Measurements from ENCODE around the gene RAB31. TPM values are rescaled to one million over a fixed set of nuclear protein-coding genes. Genes with fewer than 3 reads are reported as not detected.

The RAB31 gene
- total RNA-seq, 1 experiment from 2014 or later = 72.2 TPM

- Histone ChIP-seq H3K36me3 (peaks cover 12% of the 10 kb centered on the region; the same call in 1 of the 2 replicates), H3K27ac (peak overlapping the region; percentile 91), H3K27me3 (replicated peaks) (no peaks in the 10 kb centered on the region), H3K9me3 (replicated peaks) (no peaks in the 10 kb centered on the region), H3K4me3 (no peak overlapping the region; the same call in 1 of the 2 replicates), H3K4me1 (replicated peaks) (peaks cover 75% of the 10 kb centered on the region)
- DNase-seq (ENCODE audit: low read depth in 1 of 2, low spot score in 2 of 2) = peak; percentile 92 to 95
These were observed 33.9 kb downstream of the RAB31 start for GRCh38 chr18:9741793-9742523.

- peak overlapping the region; percentile 91 for H3K27ac ChIP-seq
- peak; percentile 63 to 82 for DNase-seq (ENCODE audit: low read depth in 1 of 2, low spot score in 2 of 2)
- no peak overlapping the region; the same call in 1 of the 2 replicates for H3K4me3 ChIP-seq
- H3K9me3 ChIP-seq (replicated peaks) = no peaks in the 10 kb centered on the region
- peaks cover 68% of the 10 kb centered on the region for H3K4me1 ChIP-seq (replicated peaks)
- peaks cover 9% of the 10 kb centered on the region; the same call in 1 of the 2 replicates for H3K36me3 ChIP-seq
- H3K27me3 ChIP-seq (replicated peaks) = no peaks in the 10 kb centered on the region
These were observed 34.5 kb downstream of the RAB31 start for GRCh38 chr18:9742524-9743131.

- DNase-seq (ENCODE audit: low read depth in 1 of 2, low spot score in 2 of 2) = peak; percentile 97 to 99
- peaks cover 63% of the 10 kb centered on the region for H3K4me1 ChIP-seq (replicated peaks)
- no peak overlapping the region for H3K4me3 ChIP-seq
- H3K36me3 ChIP-seq = peaks cover 6% of the 10 kb centered on the region; the same call in 1 of the 2 replicates
- no peaks in the 10 kb centered on the region for H3K9me3 ChIP-seq (replicated peaks)
- H3K27ac ChIP-seq = peak overlapping the region; percentile 91
- H3K27me3 ChIP-seq (replicated peaks) = no peaks in the 10 kb centered on the region
These were observed 35.3 kb downstream of the RAB31 start for GRCh38 chr18:9743200-9744016.

GRCh38 chr18:9746958-9747357 lies 38.9 kb downstream of the RAB31 start:
- Histone ChIP-seq H3K4me3 (no peak overlapping the region), H3K9me3 (replicated peaks) (no peaks in the 10 kb centered on the region), H3K36me3 (0 out of 2 replicates have a peak, but pooled peaks cover 6% of the 10 kb centered on the region), H3K27ac (no peak overlapping the region), H3K4me1 (replicated peaks) (peaks cover 35% of the 10 kb centered on the region), H3K27me3 (replicated peaks) (no peaks in the 10 kb centered on the region)
- DNase-seq (ENCODE audit: low read depth in 1 of 2, low spot score in 2 of 2) = peak in 1 of 2 experiments; percentile 1

- Histone ChIP-seq H3K27me3 (replicated peaks) (no peaks in the 10 kb centered on the region), H3K9me3 (replicated peaks) (no peaks in the 10 kb centered on the region), H3K4me1 (replicated peaks) (peaks cover 31% of the 10 kb centered on the region), H3K27ac (no peak overlapping the region), H3K4me3 (no peak overlapping the region), H3K36me3 (peaks cover 17% of the 10 kb centered on the region; the same call in 1 of the 2 replicates)
- DNase-seq (ENCODE audit: low read depth in 1 of 2, low spot score in 2 of 2) = peak in 1 of 2 experiments; percentile 11
These were observed 41.5 kb downstream of the RAB31 start for GRCh38 chr18:9749611-9750010.

- peak in 1 of 2 experiments; percentile 15 for DNase-seq (ENCODE audit: low read depth in 1 of 2, low spot score in 2 of 2)
- no peak overlapping the region for H3K27ac ChIP-seq
These were observed 42.0 kb downstream of the RAB31 start for GRCh38 chr18:9750112-9750511.

GRCh38 chr18:9750606-9751304 lies 42.7 kb downstream of the RAB31 start:
- peak in 1 of 2 experiments; percentile 5 for DNase-seq (ENCODE audit: low read depth in 1 of 2, low spot score in 2 of 2)
- Histone ChIP-seq H3K27ac (no peak overlapping the region), H3K27me3 (replicated peaks) (no peaks in the 10 kb centered on the region), H3K9me3 (replicated peaks) (no peaks in the 10 kb centered on the region), H3K36me3 (peaks cover 11% of the 10 kb centered on the region; the same call in 1 of the 2 replicates), H3K4me3 (no peak overlapping the region), H3K4me1 (replicated peaks) (peaks cover 41% of the 10 kb centered on the region)

More at GRCh38 chr18:9750112-9750511, 42.0 kb downstream of the RAB31 start:
- Histone ChIP-seq H3K36me3 (peaks cover 17% of the 10 kb centered on the region; the same call in 1 of the 2 replicates), H3K9me3 (replicated peaks) (no peaks in the 10 kb centered on the region), H3K4me1 (replicated peaks) (peaks cover 35% of the 10 kb centered on the region), H3K4me3 (no peak overlapping the region), H3K27me3 (replicated peaks) (no peaks in the 10 kb centered on the region)

- Histone ChIP-seq H3K27me3 (replicated peaks) (no peaks in the 10 kb centered on the region), H3K4me3 (no peak overlapping the region), H3K36me3 (peaks cover 11% of the 10 kb centered on the region; the same call in 1 of the 2 replicates), H3K4me1 (replicated peaks) (peaks cover 48% of the 10 kb centered on the region), H3K27ac (no peak overlapping the region), H3K9me3 (replicated peaks) (no peaks in the 10 kb centered on the region)
- peak in 1 of 2 experiments; percentile 27 for DNase-seq (ENCODE audit: low read depth in 1 of 2, low spot score in 2 of 2)
These were observed 43.4 kb downstream of the RAB31 start for GRCh38 chr18:9751371-9752031.

GRCh38 chr18:9753846-9754245 lies 45.7 kb downstream of the RAB31 start:
- H3K9me3 ChIP-seq (replicated peaks) = no peaks in the 10 kb centered on the region
- H3K4me1 ChIP-seq (replicated peaks) = peaks cover 72% of the 10 kb centered on the region
- DNase-seq (ENCODE audit: low read depth in 1 of 2, low spot score in 2 of 2) = no peak
- H3K27me3 ChIP-seq (replicated peaks) = no peaks in the 10 kb centered on the region
- H3K27ac ChIP-seq = no peak overlapping the region
- no peak overlapping the region for H3K4me3 ChIP-seq
- H3K36me3 ChIP-seq = peaks cover 15% of the 10 kb centered on the region; the same call in 1 of the 2 replicates

GRCh38 chr18:9755110-9755509 lies 47.0 kb downstream of the RAB31 start:
- Histone ChIP-seq H3K9me3 (replicated peaks) (no peaks in the 10 kb centered on the region), H3K27me3 (replicated peaks) (no peaks in the 10 kb centered on the region), H3K4me1 (replicated peaks) (peaks cover 72% of the 10 kb centered on the region), H3K36me3 (peaks cover 15% of the 10 kb centered on the region; the same call in 1 of the 2 replicates), H3K27ac (no peak overlapping the region), H3K4me3 (no peak overlapping the region)
- no peak for DNase-seq (ENCODE audit: low read depth in 1 of 2, low spot score in 2 of 2)

GRCh38 chr18:9755615-9756014 lies 47.5 kb downstream of the RAB31 start:
- peak; percentile 80 to 81 for DNase-seq (ENCODE audit: low read depth in 1 of 2, low spot score in 2 of 2)
- Histone ChIP-seq H3K27ac (peak overlapping the region; percentile 41), H3K9me3 (replicated peaks) (no peaks in the 10 kb centered on the region), H3K27me3 (replicated peaks) (no peaks in the 10 kb centered on the region), H3K4me3 (no peak overlapping the region), H3K36me3 (peaks cover 15% of the 10 kb centered on the region), H3K4me1 (replicated peaks) (peaks cover 72% of the 10 kb centered on the region)

- Histone ChIP-seq H3K27ac (peak overlapping the region; percentile 41), H3K36me3 (peaks cover 22% of the 10 kb centered on the region), H3K4me3 (no peak overlapping the region)
These were observed 48.3 kb downstream of the RAB31 start for GRCh38 chr18:9756271-9756932.

More at GRCh38 chr18:9756271-9756932, 48.3 kb downstream of the RAB31 start:
- Histone ChIP-seq H3K4me1 (replicated peaks) (peaks cover 70% of the 10 kb centered on the region), H3K9me3 (replicated peaks) (no peaks in the 10 kb centered on the region), H3K27me3 (replicated peaks) (no peaks in the 10 kb centered on the region)
- DNase-seq (ENCODE audit: low read depth in 1 of 2, low spot score in 2 of 2) = no peak
